K562 (cell line): ENCODE results near the gene CELA1. TPM values are rescaled to one million over a fixed set of nuclear protein-coding genes. Genes with fewer than 3 reads are reported as not detected.

Source experiments
- ATAC-seq: fragments of 200-7000 bp; cut with Tn5 transposase; 3 replicates; pipeline ENCODE4 v1.9.1; 2020; ENCODE audit warnings: moderate library complexity
- BruUV-seq: library from RNA; stranded (reverse); fragments of 400-500 nt; replicated peaks from 2 replicates; lab custom pipeline; 2021; lab: Mats Ljungman, UMichigan
- CTCF ChIA-PET: fragments of 300-600 bp; formaldehyde crosslinking; extraction: SDS; loops from one replicate; lab custom pipeline; 2021; ENCODE audit warnings: low intra/inter-chr PET ratio; lab: Yijun Ruan, JAX
- POLR2A ChIA-PET: fragments of 300-600, 350-650 bp; sonication (Branson Sonifier 250); formaldehyde crosslinking; extraction: SDS; loops from one replicate; lab custom pipeline; 2021; ENCODE audit warnings: antibody characterized with exemption, inconsistent platforms; lab: Yijun Ruan, JAX
- DNase-seq, 4 experiments: peaks; one replicate each; pipeline versions ENCODE4 v3.0.0 to v3.0.0-alpha.2; 2011 to 2018; ENCODE audit warnings: low spot score in 3 of 4, mixed read lengths in 3 of 4; ENCODE audit errors: extremely low read depth in 1 of 4
- FAIRE-seq: peaks from 2 replicates; lab custom pipeline; 2011; peaks lifted over from hg19 to GRCh38; lab: Jason Lieb, UNC
- H2AFZ ChIP-seq: 2 replicates; pipeline ENCODE4 v1.6.0; 2011; ENCODE audit warnings: low read depth, low read length, control low read depth, inconsistent platforms
- H3K27ac ChIP-seq: fragments of 200-600 bp; 3 replicates; pipeline ENCODE4 v1.8.0; 2011; ENCODE audit warnings: low read depth, mild to moderate bottlenecking, control low read depth, inconsistent platforms, low read length, moderate library complexity, mixed read lengths; ENCODE audit errors: extremely low read depth
- H3K27me3 ChIP-seq, 2 experiments: fragments of 300-600 bp in 1 of 2; 2 replicates in 1 of 2; 3 replicates in 1 of 2; pipeline versions ENCODE4 v1.6.0 to v1.8.0; 2011; ENCODE audit warnings: inconsistent platforms in 2 of 2, low read length in 2 of 2, mild to moderate bottlenecking in 1 of 2, mixed read lengths in 1 of 2, moderate library complexity in 1 of 2; ENCODE audit not compliant: control insufficient read depth in 2 of 2, insufficient read depth in 2 of 2
- H3K36me3 ChIP-seq: fragments of 300-600 bp; 3 replicates; pipeline ENCODE4 v1.8.0; 2011; ENCODE audit warnings: mild to moderate bottlenecking, low read length, inconsistent platforms; ENCODE audit not compliant: control insufficient read depth, insufficient read depth
- H3K4me1 ChIP-seq, 2 experiments: fragments of 200-600 bp in 1 of 2; replicated peaks in 1 of 2; 2 replicates in 1 of 2; 3 replicates in 1 of 2; pipeline versions ENCODE4 v1.5.1 to v1.8.0; 2011; ENCODE audit warnings: inconsistent platforms in 2 of 2, low read length in 2 of 2, mild to moderate bottlenecking in 1 of 2, mixed read lengths in 1 of 2, moderate library complexity in 1 of 2; ENCODE audit not compliant: control insufficient read depth in 2 of 2, insufficient read depth in 2 of 2
- H3K4me2 ChIP-seq: 2 replicates; pipeline ENCODE4 v1.6.1; 2011; ENCODE audit warnings: low read length, control low read depth, inconsistent platforms, mixed read lengths; ENCODE audit not compliant: insufficient read depth
- H3K4me3 ChIP-seq: fragments of 200-600 bp; sonication (generic), shearing (Covaris generic); 2 replicates; pipeline ENCODE4 v1.5.1; 2016; ENCODE audit warnings: control low read depth, inconsistent platforms
- H3K79me2 ChIP-seq: fragments of 200-600 bp; 3 replicates; pipeline ENCODE4 v1.8.0; 2011; ENCODE audit warnings: low read length, inconsistent platforms; ENCODE audit not compliant: control insufficient read depth, insufficient read depth
- H3K9ac ChIP-seq, 2 experiments: 2 replicates each; pipeline versions ENCODE4 v1.6.0 to v1.6.1; 2011; ENCODE audit warnings: low read depth in 2 of 2, low read length in 2 of 2, control low read depth in 1 of 2, inconsistent platforms in 1 of 2, mild to moderate bottlenecking in 1 of 2, mixed read lengths in 1 of 2; ENCODE audit not compliant: insufficient read depth in 1 of 2
- H3K9me1 ChIP-seq: one replicate; pipeline ENCODE4 v1.6.0; 2011; ENCODE audit warnings: inconsistent platforms, mild to moderate bottlenecking, low read length, moderate library complexity; ENCODE audit not compliant: control insufficient read depth, insufficient read depth
- H3K9me3 ChIP-seq: replicated peaks from 2 replicates; pipeline ENCODE4 v1.5.1; 2011; ENCODE audit warnings: low read depth, low read length, inconsistent platforms; ENCODE audit not compliant: control insufficient read depth, insufficient read depth
- H4K20me1 ChIP-seq: replicated peaks from 2 replicates; pipeline ENCODE4 v1.6.1; 2011; ENCODE audit warnings: low read length, inconsistent platforms, mixed read lengths; ENCODE audit not compliant: control insufficient read depth, insufficient read depth
- BCL6 ChIP-seq: fragments of 250-450 bp; sonication (Bioruptor Pico); IDR thresholded peaks from 2 replicates; pipeline ENCODE4 v1.4.0; 2020
- DPF2 ChIP-seq: fragments of 450-650 bp; IDR thresholded peaks from 2 replicates; pipeline ENCODE4 v1.6.1; 2016
- E2F4 ChIP-seq: sonication (generic); formaldehyde crosslinking; IDR thresholded peaks from 2 replicates; pipeline ENCODE4 v1.8.0; 2022; ENCODE audit warnings: mild to moderate bottlenecking, low read depth, missing genetic modification reagents
- HCFC1 ChIP-seq: IDR thresholded peaks from 2 replicates; pipeline ENCODE4 v1.6.1; 2012; ENCODE audit warnings: low read depth, low read length, improper control_type of control experiment
- HMG20A ChIP-seq: fragments of 450-650 bp; formaldehyde crosslinking; conservative IDR thresholded peaks from 2 replicates; pipeline ENCODE4 v1.4.0; 2020; ENCODE audit warnings: mild to moderate bottlenecking, mixed read lengths
- HOXB6 ChIP-seq: fragments of 250-450 bp; sonication (Bioruptor Pico); IDR thresholded peaks from 2 replicates; pipeline ENCODE4 v1.5.1; 2022; ENCODE audit warnings: mild to moderate bottlenecking, borderline replicate concordance
- NR4A1 ChIP-seq, 2 experiments: fragments of 250-450 bp in 1 of 2; fragments of 450-650 bp in 1 of 2; sonication (Bioruptor Pico) in 1 of 2; IDR thresholded peaks; 2 replicates each; pipeline versions ENCODE4 v1.4.0 to v1.6.1; 2016 to 2020; ENCODE audit warnings: mild to moderate bottlenecking in 2 of 2, missing compliant biosample characterization in 1 of 2, missing genetic modification characterization in 1 of 2, moderate library complexity in 1 of 2
- SNIP1 ChIP-seq: fragments of 450-650 bp; IDR thresholded peaks from 2 replicates; pipeline ENCODE4 v1.7.1; 2017; ENCODE audit warnings: low read depth, mild to moderate bottlenecking
- TARDBP ChIP-seq: fragments of 450-650 bp; IDR thresholded peaks from 2 replicates; pipeline ENCODE4 v1.6.1; 2016
- TFE3 ChIP-seq: fragments of 450-650 bp; formaldehyde crosslinking; IDR thresholded peaks from 2 replicates; pipeline ENCODE4 v1.4.0; 2020; ENCODE audit warnings: mild to moderate bottlenecking, mixed read lengths
- U2AF1 ChIP-seq: fragments of 200-400 bp; formaldehyde crosslinking; optimal IDR thresholded peaks from 2 replicates; pipeline ENCODE3; 2017; ENCODE audit warnings: mild to moderate bottlenecking, low read depth, low read length, moderate library complexity
- ZNF133 ChIP-seq: fragments of 250-450 bp; sonication (Bioruptor Pico); IDR thresholded peaks from 2 replicates; pipeline ENCODE4 v1.4.0; 2020; ENCODE audit warnings: mild to moderate bottlenecking
- ZNF143 ChIP-seq: sonication (generic); formaldehyde crosslinking; IDR thresholded peaks from 2 replicates; pipeline ENCODE4 v1.9.0; 2022; ENCODE audit warnings: mild to moderate bottlenecking, missing genetic modification reagents
- ZNF224 ChIP-seq: sonication (generic); formaldehyde crosslinking; IDR thresholded peaks from 2 replicates; pipeline ENCODE4 v1.8.0; 2022; ENCODE audit warnings: mild to moderate bottlenecking, missing genetic modification reagents
- ZNF232 ChIP-seq: sonication (generic); formaldehyde crosslinking; IDR thresholded peaks from 2 replicates; pipeline ENCODE4 v1.8.0; 2022; ENCODE audit warnings: mild to moderate bottlenecking, missing genetic modification reagents
- ZNF3 ChIP-seq: fragments of 250-450 bp; sonication (Bioruptor Pico); IDR thresholded peaks from 2 replicates; pipeline ENCODE4 v1.5.0; 2021; ENCODE audit warnings: mild to moderate bottlenecking, moderate library complexity
- ZNF507 ChIP-seq: conservative IDR thresholded peaks from 2 replicates; pipeline ENCODE4 v1.6.1; 2017; ENCODE audit warnings: missing genetic modification characterization, missing compliant biosample characterization
- WGBS: fragments of 100-300 bp; shearing (Covaris generic); methylation state at CpG from one replicate; pipeline ENCODE4 v1.1.6; 2016; ENCODE audit warnings: low coverage, mixed read lengths; ENCODE audit not compliant: insufficient coverage; ENCODE audit errors: missing lambda C conversion rate; 5-methylcytosine and 5-hydroxymethylcytosine counted together
- in situ Hi-C: fragments of 300-500 bp; cut with MboI; formaldehyde crosslinking; loops from 4 replicates; pipeline ENCODE4 v1.15.0; 2018; ENCODE audit warnings: inconsistent platforms, mixed read lengths
- intact Hi-C: fragments of 100-400 bp; cut with micrococcal nuclease; formaldehyde crosslinking; loops from 2 replicates; pipeline ENCODE4 v1.14.2; 2022
- polyA plus RNA-seq, 8 experiments: library from polyadenylated mRNA; depleted of rRNA in 4 of 8; stranded (reverse) in 5 of 8; unstranded in 3 of 8; fragments of >200 nt; fragmentation: Nextera tagmentation in 2 of 8; fragmentation: Illumina TruSeq in 1 of 8; extraction: Ambion mirVana in 2 of 8; extraction: Trizol in 1 of 8; gene quantifications; 2 replicates each; pipeline versions ENCODE4 v1.2.1 to v1.2.3, GENCODE V29; 2011 to 2014; ENCODE audit warnings: inconsistent platforms in 1 of 8, missing spikeins in 1 of 8
- total RNA-seq, 7 experiments: library from RNA; depleted of rRNA in 6 of 7; stranded (reverse); fragments of >200 nt in 6 of 7; fragmentation: Illumina TruSeq in 2 of 7; extraction: Trizol in 2 of 7; gene quantifications; 2 replicates each; pipeline versions ENCODE4 v1.2.1 to v1.2.3, GENCODE V29; 2011 to 2021; ENCODE audit warnings: low replicate concordance in 1 of 7

Gene CELA1
- total and polyA plus RNA-seq, 9 of the 15 experiments (the other 6 are each of a cell fraction or from before 2014, with no cell fraction given) = 0.06 to 0.27 (median 0.22) TPM; not detected in 6

GRCh38 chr12:51374361-51374760 is 27.9 kb upstream of the CELA1 start:
- no peak for TF ChIP-seq TFE3 (CRISPR knock-in tag)
- no peak for TF ChIP-seq HCFC1
- TF ChIP-seq SNIP1 = no peak
- TF ChIP-seq HOXB6 (CRISPR knock-in tag) = no peak
- no peak for TF ChIP-seq HMG20A (CRISPR knock-in tag)
- TF ChIP-seq U2AF1 = no peak
- no peak for TF ChIP-seq ZNF133
- no peak for TF ChIP-seq ZNF224 (CRISPR knock-in tag)
- TF ChIP-seq DPF2 = no peak
- no peak for TF ChIP-seq ZNF507
- TF ChIP-seq BCL6 (CRISPR knock-in tag) = no peak
- TF ChIP-seq NR4A1 (CRISPR knock-in tag; IDR thresholded peaks at IDR 0.05) = no peak
- no peak for TF ChIP-seq NR4A1 (tag; IDR thresholded peaks at IDR 0.05)
- TF ChIP-seq ZNF232 (CRISPR knock-in tag) = no peak
- TF ChIP-seq ZNF3 (CRISPR knock-in tag) = no peak
- TF ChIP-seq TARDBP = no peak
- no peak for TF ChIP-seq ZNF143
- TF ChIP-seq E2F4 (CRISPR knock-in tag) = no peak
- BruUV-seq = no TSS peak
- Histone ChIP-seq H3K79me2 (no peaks in the 10 kb centered on the region), H3K9ac (no peak overlapping the region), H3K9me1 (no peaks in the 10 kb centered on the region), H3K27ac (no peak overlapping the region), H2AFZ (no peak overlapping the region), H3K36me3 (no peaks in the 10 kb centered on the region), H3K4me1 (peaks cover 1 to 3% of the 10 kb centered on the region in 2 experiments), H3K4me2 (no peak overlapping the region), H3K4me3 (no peak overlapping the region), H3K9me3 (no peaks in the 10 kb centered on the region), H4K20me1 (no peaks in the 10 kb centered on the region; the same call in 1 of the 2 replicates), H3K27me3 (no peaks in the 10 kb centered on the region)
- DNase-seq (no peak), ATAC-seq (no peak), FAIRE-seq (no peak)
- ChIA-PET CTCF (no interaction called here), POLR2A (interaction anchor here (0.9 to 1.8 kb wide), 4 partner anchors 10 to 37 kb away, joined by 3 to 6 read pairs (median 4); partner anchors contain the start of gene GALNT6)
- 40% methylated on average over 2 of the region's 2 CpGs for WGBS
- intact Hi-C loops (no loop called here), in situ Hi-C loops (no loop called here)
